CD4-positive, alpha-beta memory T cell (primary cell): ENCODE data around the gene MIA. TPM values are rescaled to one million over a fixed set of nuclear protein-coding genes. Genes with fewer than 3 reads are reported as not detected.
A peak's percentile ranks its signal among the peaks of the same experiment; 100 is the strongest.
"Not testable (repeated sequence)": the region's sequence is repeated elsewhere in the genome, so short reads cannot be mapped to it uniquely, and the experiment has no call there.

Experiments
- CTCF ChIA-PET: fragments of 350-600 bp; sonication (Branson Sonifier 250); formaldehyde crosslinking; loops from one replicate; lab custom pipeline; 2021; ENCODE audit warnings: inconsistent platforms; ENCODE audit not compliant: partially characterized antibody; lab: Charles Lee
- POLR2A ChIA-PET: fragments of 350-600 bp; sonication (Branson Sonifier 250); formaldehyde crosslinking; loops from one replicate; lab custom pipeline; 2021; ENCODE audit not compliant: partially characterized antibody; lab: Charles Lee
- DNase-seq, 5 donors: peaks; one replicate each; pipeline versions ENCODE4 v3.0.0 to v3.0.0-alpha.2; 2020 to 2022; ENCODE audit warnings: mixed read lengths in 1 of 5
- H3K27ac ChIP-seq: one replicate; pipeline ENCODE4 v1.7.0; 2013; ENCODE audit warnings: low read depth, low read length
- H3K27me3 ChIP-seq: 2 replicates; pipeline ENCODE4 v1.7.0; 2013; ENCODE audit warnings: mild to moderate bottlenecking, low read length, moderate library complexity; ENCODE audit not compliant: insufficient read depth
- H3K36me3 ChIP-seq: 2 replicates; pipeline ENCODE4 v1.7.0; 2013; ENCODE audit warnings: mild to moderate bottlenecking, low read length, moderate library complexity; ENCODE audit not compliant: insufficient read depth
- H3K4me1 ChIP-seq: 2 replicates; pipeline ENCODE4 v1.7.0; 2013; ENCODE audit warnings: mild to moderate bottlenecking, low read length, moderate library complexity; ENCODE audit not compliant: insufficient read depth
- H3K4me3 ChIP-seq, 2 donors: one replicate each; pipeline ENCODE4 v1.7.0; 2013; ENCODE audit warnings: low read length in 2 of 2, mild to moderate bottlenecking in 1 of 2
- H3K9me3 ChIP-seq, 2 donors: one replicate each; pipeline ENCODE4 v1.7.0; 2013; ENCODE audit warnings: low read length in 2 of 2, control low read depth in 1 of 2; ENCODE audit not compliant: control insufficient read depth in 1 of 2
- H3K27ac Mint-ChIP-seq, 7 donors: one replicate each; pipeline ENCODE4 v1.8.0; 2020 to 2021; ENCODE audit warnings: mixed read lengths in 7 of 7, mild to moderate bottlenecking in 6 of 7, inconsistent platforms in 3 of 7, moderate library complexity in 3 of 7
- H3K27me3 Mint-ChIP-seq, 2 donors: one replicate each; pipeline ENCODE4 v1.8.0; 2020 to 2021; ENCODE audit warnings: mixed read lengths in 2 of 2
- H3K36me3 Mint-ChIP-seq, 2 donors: one replicate each; pipeline ENCODE4 v1.8.0; 2020 to 2021; ENCODE audit warnings: mixed read lengths in 2 of 2, inconsistent platforms in 1 of 2, mild to moderate bottlenecking in 1 of 2
- H3K4me1 Mint-ChIP-seq, 4 donors: one replicate each; pipeline ENCODE4 v1.8.0; 2020 to 2021; ENCODE audit warnings: mixed read lengths in 4 of 4, mild to moderate bottlenecking in 1 of 4
- H3K4me3 Mint-ChIP-seq, 8 donors: one replicate each; pipeline ENCODE4 v1.8.0; 2020 to 2021; ENCODE audit warnings: mixed read lengths in 8 of 8, mild to moderate bottlenecking in 7 of 8, moderate library complexity in 6 of 8, inconsistent platforms in 3 of 8
- H3K9me3 Mint-ChIP-seq, 8 donors: one replicate each; pipeline ENCODE4 v1.8.0; 2020 to 2021; ENCODE audit warnings: mixed read lengths in 8 of 8, mild to moderate bottlenecking in 5 of 8, inconsistent platforms in 3 of 8, moderate library complexity in 1 of 8
- intact Hi-C: fragments of 100-400 bp; cut with micrococcal nuclease; formaldehyde crosslinking; loops from one replicate; pipeline ENCODE4 v1.15.1; 2023
- polyA plus RNA-seq, 2 donors: library from polyadenylated mRNA; unstranded; fragments of 300-500 nt; fragmentation: Illumina TruSeq; gene quantifications; one replicate each; pipeline ENCODE4 v1.2.3, GENCODE V29; 2021
- total RNA-seq, 2 experiments: library from RNA; stranded (reverse); gene quantifications; one replicate each; pipeline ENCODE4 v1.2.3, GENCODE V29; 2021

MIA gene
- 10 to 100 TPM; 11.2 to 11.4 TPM for total RNA-seq
- polyA plus RNA-seq: not detected

GRCh38 chr19:40774916-40775631, at the start of gene MIA:
Gene MIA (plus strand): TSS chr19:40775521. CDS start chr19:40775543, 22 bp downstream.
- Mint-ChIP-seq H3K27ac (peak within 1 kb of the TSS; percentile 10 to 99 (median 74)), H3K27me3 (no peaks in the 10 kb centered on the region), H3K4me1 (peaks cover 25 to 44% (median 33%) of the 10 kb centered on the region in 4 donors), H3K36me3 (peaks cover 9 to 21% of the 10 kb centered on the region in 2 donors), H3K4me3 (no peak within 1 kb of the TSS), H3K9me3 (peaks cover 0 to 5% (median 0%) of the 10 kb centered on the region in 8 donors)
- H3K9me3 ChIP-seq: no peaks in the 10 kb centered on the region
- no peak for DNase-seq
- POLR2A ChIA-PET: interaction anchor here (0.9 to 14.6 kb wide), 3 partner anchors 22 to 27 kb away, joined by 3 to 369 read pairs (median 3); partner anchors contain the start of genes ACTMAP, EGLN2 and SNRPA
- H3K4me3 ChIP-seq: no peak within 1 kb of the TSS
- intact Hi-C loops: no loop called here
- CTCF ChIA-PET: no interaction called here
- H3K27ac ChIP-seq: no peak within 1 kb of the TSS
- H3K36me3 ChIP-seq: no peaks in the 10 kb centered on the region
- H3K27me3 ChIP-seq: no peaks in the 10 kb centered on the region
- peaks cover 34% of the 10 kb centered on the region for H3K4me1 ChIP-seq

- peaks cover 0 to 4% of the 10 kb centered on the region in 2 donors for H3K9me3 ChIP-seq
- intact Hi-C loops: no loop called here
- peaks cover 8 to 19% (median 11%) of the 10 kb centered on the region in 4 donors for H3K4me1 Mint-ChIP-seq
- peaks cover 37 to 46% of the 10 kb centered on the region in 2 donors for H3K36me3 Mint-ChIP-seq
- POLR2A ChIA-PET: no interaction called here
- no peaks in the 10 kb centered on the region for H3K27me3 ChIP-seq
- H3K9me3 Mint-ChIP-seq: peaks cover 0 to 2% (median 0%) of the 10 kb centered on the region in 8 donors
- H3K4me3 Mint-ChIP-seq: no peak overlapping the region
- no peak overlapping the region for H3K27ac ChIP-seq
- DNase-seq: no peak
- no peak overlapping the region for H3K27ac Mint-ChIP-seq
- H3K4me3 ChIP-seq: no peak overlapping the region
- peaks cover 24% of the 10 kb centered on the region for H3K36me3 ChIP-seq
- no peaks in the 10 kb centered on the region for H3K27me3 Mint-ChIP-seq
- CTCF ChIA-PET: no interaction called here
- peaks cover 10% of the 10 kb centered on the region for H3K4me1 ChIP-seq
Measured at GRCh38 chr19:40726279-40726678, 49.0 kb upstream of the MIA start.

GRCh38 chr19:40730065-40730464, 45.3 kb upstream of the MIA start:
- H3K4me1 Mint-ChIP-seq, H3K27ac ChIP-seq, POLR2A ChIA-PET, H3K9me3 Mint-ChIP-seq, H3K27me3 ChIP-seq, H3K4me3 Mint-ChIP-seq, H3K27ac Mint-ChIP-seq, H3K4me1 ChIP-seq, intact Hi-C loops, H3K4me3 ChIP-seq, H3K27me3 Mint-ChIP-seq, DNase-seq, H3K9me3 ChIP-seq: not testable (repeated sequence)
- peaks cover 45 to 60% of the 10 kb centered on the region in 2 donors for H3K36me3 Mint-ChIP-seq
- CTCF ChIA-PET: interaction anchor here (0.6 kb wide), 1 partner anchor 8 kb away, joined by 3 read pairs; no protein-coding TSS in a partner anchor
- peaks cover 38% of the 10 kb centered on the region for H3K36me3 ChIP-seq

- CTCF ChIA-PET: interaction anchor here (1.7 kb wide), 1 partner anchor 69 kb away, joined by 6 read pairs; no protein-coding TSS in a partner anchor
- H3K4me3 Mint-ChIP-seq, H3K4me1 Mint-ChIP-seq, POLR2A ChIA-PET, DNase-seq, H3K27me3 ChIP-seq, H3K27ac Mint-ChIP-seq, H3K4me1 ChIP-seq, H3K9me3 Mint-ChIP-seq, H3K27me3 Mint-ChIP-seq, H3K27ac ChIP-seq, H3K9me3 ChIP-seq, intact Hi-C loops, H3K4me3 ChIP-seq: not testable (repeated sequence)
- peaks cover 34% of the 10 kb centered on the region for H3K36me3 ChIP-seq
- peaks cover 45 to 56% of the 10 kb centered on the region in 2 donors for H3K36me3 Mint-ChIP-seq
Measured at GRCh38 chr19:40732304-40732703, 43.0 kb upstream of the MIA start.

GRCh38 chr19:40733149-40733548, 42.2 kb upstream of the MIA start:
- POLR2A ChIA-PET: no interaction called here
- H3K4me3 Mint-ChIP-seq: peak overlapping the region in 1 of 8 donors; percentile 5
- H3K36me3 Mint-ChIP-seq: peaks cover 39 to 54% of the 10 kb centered on the region in 2 donors
- intact Hi-C loops: no loop called here
- H3K27ac Mint-ChIP-seq: no peak overlapping the region
- Histone ChIP-seq H3K4me1 (no peaks in the 10 kb centered on the region), H3K27ac (no peak overlapping the region), H3K36me3 (peaks cover 31% of the 10 kb centered on the region), H3K9me3 (no peaks in the 10 kb centered on the region), H3K4me3 (no peak overlapping the region), H3K27me3 (no peaks in the 10 kb centered on the region)
- H3K9me3 Mint-ChIP-seq: no peaks in the 10 kb centered on the region
- no peaks in the 10 kb centered on the region for H3K27me3 Mint-ChIP-seq
- peak in 1 of 5 donors; percentile 7 for DNase-seq
- CTCF ChIA-PET: interaction anchor here (1.5 to 1.7 kb wide), 2 partner anchors 20 to 70 kb away, joined by 4 to 6 read pairs; no protein-coding TSS in a partner anchor
- peaks cover 0 to 3% (median 0%) of the 10 kb centered on the region in 4 donors for H3K4me1 Mint-ChIP-seq

GRCh38 chr19:40735013-40735771, 40.1 kb upstream of the MIA start:
- Histone ChIP-seq H3K27me3 (no peaks in the 10 kb centered on the region), H3K36me3 (peaks cover 28% of the 10 kb centered on the region), H3K9me3 (no peaks in the 10 kb centered on the region), H3K27ac (no peak overlapping the region), H3K4me1 (no peaks in the 10 kb centered on the region), H3K4me3 (no peak overlapping the region)
- Mint-ChIP-seq H3K4me1 (peaks cover 0 to 3% (median 0%) of the 10 kb centered on the region in 4 donors), H3K27me3 (no peaks in the 10 kb centered on the region), H3K36me3 (peaks cover 44 to 56% of the 10 kb centered on the region in 2 donors), H3K4me3 (no peak overlapping the region), H3K9me3 (no peaks in the 10 kb centered on the region), H3K27ac (peak overlapping the region in 2 of 7 donors; percentile 9 to 62)
- DNase-seq: peak in 1 of 5 donors; percentile 10
- CTCF ChIA-PET: no interaction called here
- intact Hi-C loops: no loop called here
- POLR2A ChIA-PET: no interaction called here

- H3K36me3 Mint-ChIP-seq: peaks cover 34 to 46% of the 10 kb centered on the region in 2 donors
- ChIA-PET POLR2A (interaction anchor here (1.0 kb wide), 1 partner anchor 50 kb away, joined by 3 read pairs; no protein-coding TSS in a partner anchor), CTCF (no interaction called here)
- H3K27me3 Mint-ChIP-seq: no peaks in the 10 kb centered on the region
- H3K36me3 ChIP-seq: peaks cover 17% of the 10 kb centered on the region
- H3K27me3 ChIP-seq: no peaks in the 10 kb centered on the region
- peak in 1 of 5 donors; percentile 25 for DNase-seq
- H3K9me3 ChIP-seq: no peaks in the 10 kb centered on the region
- no peaks in the 10 kb centered on the region for H3K4me1 ChIP-seq
- H3K27ac ChIP-seq: no peak overlapping the region
- peaks cover 0 to 1% (median 0%) of the 10 kb centered on the region in 4 donors for H3K4me1 Mint-ChIP-seq
- no peak overlapping the region for H3K27ac Mint-ChIP-seq
- intact Hi-C loops: no loop called here
- no peak overlapping the region for H3K4me3 ChIP-seq
- H3K9me3 Mint-ChIP-seq: no peaks in the 10 kb centered on the region
- H3K4me3 Mint-ChIP-seq: no peak overlapping the region
Measured at GRCh38 chr19:40736661-40737060, 38.7 kb upstream of the MIA start.
